Stimulated activated CD8-positive, alpha-beta memory T cell treated with anti-CD3 and anti-CD28 coated beads, Interleukin-2, amount 100 ng/mL, for 48 hours (primary cell): ENCODE data around the gene CTNNA2.
"Not testable (repeated sequence)": the region's sequence is repeated elsewhere in the genome, so short reads cannot be mapped to it uniquely, and the experiment has no call there.

Source experiments
- DNase-seq, 2 donors: peaks; one replicate each; pipeline ENCODE4 v3.0.0-alpha.2; 2020; ENCODE audit warnings: low read depth in 2 of 2

CTNNA2 gene

GRCh38 chr2:80203929-80204328 is 691.1 kb downstream of the CTNNA2 start:
- DNase-seq, result not testable (repeated sequence)

- DNase-seq, result no peak
These were observed 692.6 kb downstream of the CTNNA2 start for GRCh38 chr2:80205498-80205897.

GRCh38 chr2:80209458-80209857 is 696.6 kb downstream of the CTNNA2 start:
- DNase-seq, result no peak

- no peak for DNase-seq
These were observed 704.6 kb downstream of the CTNNA2 start for GRCh38 chr2:80217446-80217845.

- no peak for DNase-seq
These were observed 709.8 kb downstream of the CTNNA2 start for GRCh38 chr2:80222644-80223043.

GRCh38 chr2:80231421-80231820 is 718.6 kb downstream of the CTNNA2 start:
- DNase-seq, result no peak

GRCh38 chr2:80233333-80233732 is 720.5 kb downstream of the CTNNA2 start:
- no peak for DNase-seq

- DNase-seq, result peak in 1 of 2 donors; percentile 2
These were observed 726.0 kb downstream of the CTNNA2 start for GRCh38 chr2:80238692-80239469.

GRCh38 chr2:80242355-80242910 is 729.6 kb downstream of the CTNNA2 start:
- no peak for DNase-seq

- no peak for DNase-seq
These were observed 732.2 kb downstream of the CTNNA2 start for GRCh38 chr2:80244905-80245584.

GRCh38 chr2:80246534-80246933 is 733.7 kb downstream of the CTNNA2 start:
- no peak for DNase-seq

- no peak for DNase-seq
These were observed 734.5 kb downstream of the CTNNA2 start for GRCh38 chr2:80247339-80247738.

- DNase-seq, result no peak
These were observed 735.3 kb downstream of the CTNNA2 start for GRCh38 chr2:80248146-80248545.

GRCh38 chr2:80252294-80252986 is 739.6 kb downstream of the CTNNA2 start:
- no peak for DNase-seq

GRCh38 chr2:80255918-80256781 is 743.3 kb downstream of the CTNNA2 start:
- DNase-seq, result no peak

GRCh38 chr2:80256782-80257167 is 743.9 kb downstream of the CTNNA2 start:
- DNase-seq, result no peak

- no peak for DNase-seq
These were observed 744.6 kb downstream of the CTNNA2 start for GRCh38 chr2:80257450-80257849.

- DNase-seq, result no peak
These were observed 745.5 kb downstream of the CTNNA2 start for GRCh38 chr2:80258341-80258740.

- no peak for DNase-seq
These were observed 745.9 kb downstream of the CTNNA2 start for GRCh38 chr2:80258793-80259192.

- DNase-seq, result no peak
These were observed 746.4 kb downstream of the CTNNA2 start for GRCh38 chr2:80259292-80259691.

- no peak for DNase-seq
These were observed 753.4 kb downstream of the CTNNA2 start for GRCh38 chr2:80266231-80266630.
